GM21786 (cell line): ENCODE measurements around the gene TAS2R40.
"Not testable (repeated sequence)": the region's sequence is repeated elsewhere in the genome, so short reads cannot be mapped to it uniquely, and the experiment has no call there.

ENCODE experiments used
- ATAC-seq: cut with Tn5 transposase; IDR thresholded peaks from one replicate; pipeline ENCODE4 v1.9.1; 2021; ENCODE audit not compliant: unreplicated experiment

The TAS2R40 gene

GRCh38 chr7:143248761-143249354 lies 27.0 kb downstream of the TAS2R40 start:
- ATAC-seq, result no peak

- no peak for ATAC-seq
Observed at GRCh38 chr7:143250199-143250598, 28.4 kb downstream of the TAS2R40 start.

GRCh38 chr7:143250822-143251221 lies 29.0 kb downstream of the TAS2R40 start:
- no peak for ATAC-seq

GRCh38 chr7:143252006-143252405 lies 30.2 kb downstream of the TAS2R40 start:
- ATAC-seq, result no peak

- ATAC-seq, result no peak
Observed at GRCh38 chr7:143255564-143255963, 33.7 kb downstream of the TAS2R40 start.

- no peak for ATAC-seq
Observed at GRCh38 chr7:143256325-143256724, 34.5 kb downstream of the TAS2R40 start.

- ATAC-seq, result peak; percentile 75
Observed at GRCh38 chr7:143256932-143257331, 35.1 kb downstream of the TAS2R40 start.

GRCh38 chr7:143257501-143257900 lies 35.7 kb downstream of the TAS2R40 start:
- no peak for ATAC-seq

- peak; percentile 23 for ATAC-seq
Observed at GRCh38 chr7:143258831-143259230, 37.0 kb downstream of the TAS2R40 start.

GRCh38 chr7:143259765-143260164 lies 37.9 kb downstream of the TAS2R40 start:
- ATAC-seq, result no peak

GRCh38 chr7:143261901-143262300 lies 40.1 kb downstream of the TAS2R40 start:
- ATAC-seq, result no peak

- ATAC-seq, result peak; percentile 99
Observed at GRCh38 chr7:143263266-143264195, 41.7 kb downstream of the TAS2R40 start, which contains the start of gene GSTK1. Gene GSTK1, plus strand, starts transcription at chr7:143263441. Its CDS starts 73 bp downstream, at chr7:143263514.

- not testable (repeated sequence) for ATAC-seq
Observed at GRCh38 chr7:143264196-143264568, 42.3 kb downstream of the TAS2R40 start.

GRCh38 chr7:143265017-143265693 lies 43.3 kb downstream of the TAS2R40 start:
- no peak for ATAC-seq

- ATAC-seq, result no peak
Observed at GRCh38 chr7:143269251-143269650, 47.4 kb downstream of the TAS2R40 start.

GRCh38 chr7:143271240-143271639 lies 49.4 kb downstream of the TAS2R40 start:
- no peak for ATAC-seq
